Activated CD8-positive, alpha-beta memory T cell treated with anti-CD3 and anti-CD28 coated beads, Interleukin-2, amount 50 U/mL, for 4 hours (primary cell): ENCODE results near the gene MAPK8IP3.

Experiments used
- DNase-seq: peaks from one replicate; pipeline ENCODE4 v3.0.0-alpha.2; 2020

The MAPK8IP3 gene

GRCh38 chr16:1705688-1706385, at the start of gene MAPK8IP3:
Gene MAPK8IP3, plus strand, starts transcription at chr16:1706195. Its CDS starts 145 bp downstream, at chr16:1706340.
- DNase-seq, result peak; percentile 94

GRCh38 chr16:1656808-1657617, 49.0 kb upstream of the MAPK8IP3 start:
- no peak for DNase-seq

GRCh38 chr16:1657841-1658240, 48.2 kb upstream of the MAPK8IP3 start:
- DNase-seq, result no peak

- DNase-seq, result no peak
Observed at GRCh38 chr16:1659031-1659430, 47.0 kb upstream of the MAPK8IP3 start.

GRCh38 chr16:1661826-1662225, 44.2 kb upstream of the MAPK8IP3 start:
- DNase-seq, result no peak

- DNase-seq, result no peak
Observed at GRCh38 chr16:1662543-1662942, 43.5 kb upstream of the MAPK8IP3 start.

- no peak for DNase-seq
Observed at GRCh38 chr16:1665829-1666228, 40.2 kb upstream of the MAPK8IP3 start.

- DNase-seq, result no peak
Observed at GRCh38 chr16:1666316-1666715, 39.7 kb upstream of the MAPK8IP3 start.

- DNase-seq, result no peak
Observed at GRCh38 chr16:1667271-1667670, 38.7 kb upstream of the MAPK8IP3 start.

GRCh38 chr16:1667916-1668315, 38.1 kb upstream of the MAPK8IP3 start:
- no peak for DNase-seq

GRCh38 chr16:1668612-1669319, 37.2 kb upstream of the MAPK8IP3 start:
- no peak for DNase-seq

- DNase-seq, result no peak
Observed at GRCh38 chr16:1669698-1670097, 36.3 kb upstream of the MAPK8IP3 start.

GRCh38 chr16:1670371-1670770, 35.6 kb upstream of the MAPK8IP3 start:
- DNase-seq, result no peak

- DNase-seq, result no peak
Observed at GRCh38 chr16:1670866-1671265, 35.1 kb upstream of the MAPK8IP3 start.

GRCh38 chr16:1673424-1674151, 32.4 kb upstream of the MAPK8IP3 start:
- DNase-seq, result no peak

GRCh38 chr16:1674306-1674705, 31.7 kb upstream of the MAPK8IP3 start:
- no peak for DNase-seq

- no peak for DNase-seq
Observed at GRCh38 chr16:1674751-1675664, 31.0 kb upstream of the MAPK8IP3 start.

- DNase-seq, result no peak
Observed at GRCh38 chr16:1676661-1677060, 29.3 kb upstream of the MAPK8IP3 start.

- DNase-seq, result no peak
Observed at GRCh38 chr16:1677339-1677738, 28.7 kb upstream of the MAPK8IP3 start.

GRCh38 chr16:1677942-1678499, 28.0 kb upstream of the MAPK8IP3 start, which contains the start of gene JPT2:
Gene JPT2, plus strand, starts transcription at chr16:1678279. Its CDS starts 34 bp downstream, at chr16:1678313.
- DNase-seq, result peak; percentile 95

- DNase-seq, result peak; percentile 64
Observed at GRCh38 chr16:1678500-1679098, 27.4 kb upstream of the MAPK8IP3 start.
